SK-N-MC (cell line): ENCODE measurements around the gene VPS54.

Experiments
- EZH2 ChIP-seq: fragments of 200-600 bp; sonication (generic); IDR thresholded peaks from one replicate; pipeline ENCODE4 v1.6.1; 2017; ENCODE audit warnings: antibody characterized with exemption
- FOXP2 ChIP-seq: optimal IDR thresholded peaks from 2 replicates; pipeline ENCODE3; 2011; ENCODE audit warnings: mild to moderate bottlenecking, moderate library complexity; ENCODE audit not compliant: insufficient read depth; ENCODE audit errors: extremely low read length, control extremely low read depth
- POLR2AphosphoS5 ChIP-seq: IDR thresholded peaks from 2 replicates; pipeline ENCODE4 v1.6.1; 2012; ENCODE audit warnings: mild to moderate bottlenecking, low read depth, low read length, borderline replicate concordance

DNA sequence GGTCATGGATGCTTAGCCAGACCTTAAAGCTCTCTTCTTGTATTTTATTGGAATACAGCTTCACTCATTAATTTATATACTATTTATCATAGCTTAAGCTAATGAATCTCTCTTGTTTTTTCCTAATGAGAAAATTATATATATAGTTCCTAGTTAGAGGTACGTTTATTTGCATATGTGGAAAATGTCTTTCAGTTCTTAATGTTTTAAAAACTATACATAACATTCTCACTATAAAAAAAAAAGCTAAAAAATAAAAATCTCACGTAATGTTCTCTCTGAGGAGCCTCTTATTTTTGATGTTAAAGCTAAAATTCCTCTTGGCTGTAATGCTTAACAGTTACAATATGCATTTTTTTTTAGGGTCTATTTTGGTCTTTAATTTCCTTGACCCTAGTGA lies 160.9 kb downstream of the VPS54 start:
- TF ChIP-seq POLR2AphosphoS5 (no peak), EZH2 (no peak), FOXP2 (no peak)
